Measurements from ENCODE around the gene MYO15A.

DNA sequence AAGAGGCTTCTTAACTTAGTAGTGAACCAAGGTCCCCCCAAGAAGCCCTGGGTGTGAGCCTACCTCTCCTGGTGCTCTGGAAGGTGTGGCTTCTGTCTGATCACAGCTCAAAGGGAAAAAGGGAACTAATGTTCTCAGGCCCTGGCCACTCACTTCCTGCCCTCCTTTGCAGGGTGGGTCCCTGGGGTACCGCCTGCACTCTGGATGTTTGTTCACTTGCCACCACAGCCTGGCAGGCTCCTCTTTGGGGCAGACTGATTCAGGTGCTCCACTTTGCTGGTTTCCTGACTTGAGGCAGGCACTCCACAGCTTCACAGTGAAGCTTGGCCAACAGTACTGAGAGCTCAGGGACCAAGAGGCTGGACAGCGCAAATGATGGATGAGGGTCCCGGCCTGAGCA is 5.9 kb upstream of the MYO15A start:
- TF ChIP-seq, protein P1, sequence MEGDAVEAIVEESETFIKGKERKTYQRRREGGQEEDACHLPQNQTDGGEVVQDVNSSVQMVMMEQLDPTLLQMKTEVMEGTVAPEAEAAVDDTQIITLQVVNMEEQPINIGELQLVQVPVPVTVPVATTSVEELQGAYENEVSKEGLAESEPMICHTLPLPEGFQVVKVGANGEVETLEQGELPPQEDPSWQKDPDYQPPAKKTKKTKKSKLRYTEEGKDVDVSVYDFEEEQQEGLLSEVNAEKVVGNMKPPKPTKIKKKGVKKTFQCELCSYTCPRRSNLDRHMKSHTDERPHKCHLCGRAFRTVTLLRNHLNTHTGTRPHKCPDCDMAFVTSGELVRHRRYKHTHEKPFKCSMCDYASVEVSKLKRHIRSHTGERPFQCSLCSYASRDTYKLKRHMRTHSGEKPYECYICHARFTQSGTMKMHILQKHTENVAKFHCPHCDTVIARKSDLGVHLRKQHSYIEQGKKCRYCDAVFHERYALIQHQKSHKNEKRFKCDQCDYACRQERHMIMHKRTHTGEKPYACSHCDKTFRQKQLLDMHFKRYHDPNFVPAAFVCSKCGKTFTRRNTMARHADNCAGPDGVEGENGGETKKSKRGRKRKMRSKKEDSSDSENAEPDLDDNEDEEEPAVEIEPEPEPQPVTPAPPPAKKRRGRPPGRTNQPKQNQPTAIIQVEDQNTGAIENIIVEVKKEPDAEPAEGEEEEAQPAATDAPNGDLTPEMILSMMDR (conservative IDR thresholded peaks at IDR 0.05; ENCODE audit: low read depth, low read length) = no peak
- no peak for TF ChIP-seq EZH2phosphoT487 (IDR thresholded peaks at IDR 0.05; ENCODE audit: borderline replicate concordance, low read length)

All from PC-3 (cell line).